GM21529 (cell line): ENCODE results near the gene KLF7.
A peak's percentile ranks its signal among the peaks of the same experiment; 100 is the strongest.

ENCODE experiments used
- ATAC-seq: cut with Tn5 transposase; IDR thresholded peaks from one replicate; pipeline ENCODE4 v1.9.1; 2021; ENCODE audit not compliant: unreplicated experiment

The KLF7 gene

GRCh38 chr2:207167099-207167923 lies 1.6 kb upstream of the KLF7 start:
- peak; percentile 2 for ATAC-seq

- ATAC-seq = peak; percentile 49
Measured at GRCh38 chr2:207166349-207167098, 776 bp upstream of the KLF7 start.

GRCh38 chr2:207166039-207166348 lies 246 bp upstream of the KLF7 start:
- peak; percentile 91 for ATAC-seq

GRCh38 chr2:207164006-207164831 lies 1.5 kb downstream of the KLF7 start:
- ATAC-seq = no peak

GRCh38 chr2:207163756-207164005 lies 2.1 kb downstream of the KLF7 start:
- no peak for ATAC-seq

- ATAC-seq = no peak
Measured at GRCh38 chr2:207163053-207163755, 2.5 kb downstream of the KLF7 start.

GRCh38 chr2:207162316-207162715 lies 3.4 kb downstream of the KLF7 start:
- no peak for ATAC-seq

- no peak for ATAC-seq
Measured at GRCh38 chr2:207161247-207162123, 4.3 kb downstream of the KLF7 start.

GRCh38 chr2:207160115-207160514 lies 5.6 kb downstream of the KLF7 start:
- no peak for ATAC-seq

- no peak for ATAC-seq
Measured at GRCh38 chr2:207159002-207159401, 6.7 kb downstream of the KLF7 start.

GRCh38 chr2:207157731-207158130 lies 8.0 kb downstream of the KLF7 start:
- no peak for ATAC-seq

- ATAC-seq = no peak
Measured at GRCh38 chr2:207157162-207157481, 8.6 kb downstream of the KLF7 start.

- peak; percentile 72 for ATAC-seq
Measured at GRCh38 chr2:207156451-207157161, 9.1 kb downstream of the KLF7 start.

GRCh38 chr2:207155516-207156444 lies 10.0 kb downstream of the KLF7 start:
- no peak for ATAC-seq

GRCh38 chr2:207154556-207155510 lies 10.9 kb downstream of the KLF7 start:
- no peak for ATAC-seq

- no peak for ATAC-seq
Measured at GRCh38 chr2:207153266-207153975, 12.3 kb downstream of the KLF7 start.

GRCh38 chr2:207151048-207151447 lies 14.7 kb downstream of the KLF7 start:
- no peak for ATAC-seq
